ENCODE results near the gene CD74. TPM values are rescaled to one million over a fixed set of nuclear protein-coding genes. Genes with fewer than 3 reads are reported as not detected.
A peak's percentile ranks its signal among the peaks of the same experiment; 100 is the strongest.

Gene CD74
- total and polyA plus RNA-seq, 10 of the 15 experiments (the other 5 are each of a cell fraction or from before 2014, with no cell fraction given): 1,387 to 11,063 (median 3,922) TPM

DNA sequence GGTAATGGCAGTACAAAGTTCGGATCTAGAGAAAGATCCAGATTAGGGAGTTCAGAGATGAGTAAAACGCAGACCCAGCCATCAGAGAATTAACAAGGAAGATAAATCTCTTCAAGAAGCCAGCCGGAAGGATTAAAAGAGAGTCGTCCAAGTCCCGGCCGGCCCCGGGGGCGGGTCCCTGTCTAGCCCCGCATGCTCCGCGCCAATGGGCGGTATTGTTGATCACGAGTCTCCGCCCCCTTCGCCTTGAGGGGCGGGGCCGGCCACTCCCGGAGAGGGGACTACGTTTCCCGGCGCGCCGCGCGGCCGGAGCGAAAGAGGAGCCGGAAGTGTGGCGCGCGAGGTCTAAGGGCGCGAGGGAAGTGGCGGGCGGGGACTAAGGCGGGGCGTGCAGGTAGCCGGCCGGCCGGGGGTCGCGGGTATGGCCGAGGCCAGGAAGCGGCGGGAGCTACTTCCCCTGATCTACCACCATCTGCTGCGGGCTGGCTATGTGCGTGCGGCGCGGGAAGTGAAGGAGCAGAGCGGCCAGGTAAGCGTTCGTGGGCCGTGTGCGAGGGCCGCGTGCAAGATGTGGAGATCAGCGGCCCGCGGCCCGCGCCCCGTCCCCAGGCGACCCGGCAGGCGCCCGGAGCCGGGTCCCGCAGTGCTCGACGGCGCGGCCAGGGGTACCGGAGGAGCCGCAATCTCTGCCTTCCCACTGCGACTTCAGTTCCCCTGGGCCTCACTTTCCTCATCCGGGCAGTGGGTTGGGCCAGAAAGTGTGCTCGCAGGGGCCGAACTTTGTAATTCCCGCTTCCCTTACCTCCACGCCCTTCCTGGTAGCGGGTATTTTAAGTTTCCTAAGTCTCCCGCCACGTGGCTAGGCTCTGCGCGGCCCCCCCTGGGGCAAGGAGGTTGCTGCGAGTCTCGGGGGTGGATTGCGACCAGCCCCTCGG, 55.1 kb downstream of the CD74 start, which contains the start of gene TCOF1 (continued):
- TF ChIP-seq, protein P1, sequence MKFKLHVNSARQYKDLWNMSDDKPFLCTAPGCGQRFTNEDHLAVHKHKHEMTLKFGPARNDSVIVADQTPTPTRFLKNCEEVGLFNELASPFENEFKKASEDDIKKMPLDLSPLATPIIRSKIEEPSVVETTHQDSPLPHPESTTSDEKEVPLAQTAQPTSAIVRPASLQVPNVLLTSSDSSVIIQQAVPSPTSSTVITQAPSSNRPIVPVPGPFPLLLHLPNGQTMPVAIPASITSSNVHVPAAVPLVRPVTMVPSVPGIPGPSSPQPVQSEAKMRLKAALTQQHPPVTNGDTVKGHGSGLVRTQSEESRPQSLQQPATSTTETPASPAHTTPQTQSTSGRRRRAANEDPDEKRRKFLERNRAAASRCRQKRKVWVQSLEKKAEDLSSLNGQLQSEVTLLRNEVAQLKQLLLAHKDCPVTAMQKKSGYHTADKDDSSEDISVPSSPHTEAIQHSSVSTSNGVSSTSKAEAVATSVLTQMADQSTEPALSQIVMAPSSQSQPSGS (IDR thresholded peaks at IDR 0.05; ENCODE audit: low read length): no peak
- TF ChIP-seq STAT1 (conservative IDR thresholded peaks at IDR 0.05): no peak
- TF ChIP-seq, protein P2, sequence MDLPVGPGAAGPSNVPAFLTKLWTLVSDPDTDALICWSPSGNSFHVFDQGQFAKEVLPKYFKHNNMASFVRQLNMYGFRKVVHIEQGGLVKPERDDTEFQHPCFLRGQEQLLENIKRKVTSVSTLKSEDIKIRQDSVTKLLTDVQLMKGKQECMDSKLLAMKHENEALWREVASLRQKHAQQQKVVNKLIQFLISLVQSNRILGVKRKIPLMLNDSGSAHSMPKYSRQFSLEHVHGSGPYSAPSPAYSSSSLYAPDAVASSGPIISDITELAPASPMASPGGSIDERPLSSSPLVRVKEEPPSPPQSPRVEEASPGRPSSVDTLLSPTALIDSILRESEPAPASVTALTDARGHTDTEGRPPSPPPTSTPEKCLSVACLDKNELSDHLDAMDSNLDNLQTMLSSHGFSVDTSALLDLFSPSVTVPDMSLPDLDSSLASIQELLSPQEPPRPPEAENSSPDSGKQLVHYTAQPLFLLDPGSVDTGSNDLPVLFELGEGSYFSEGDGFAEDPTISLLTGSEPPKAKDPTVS (IDR thresholded peaks at IDR 0.05; ENCODE audit: low read depth, low read length): no peak
- TF ChIP-seq ETV6 (conservative IDR thresholded peaks at IDR 0.05 in 1 of 2, IDR thresholded peaks at IDR 0.05 in 1 of 2; ENCODE audit: borderline replicate concordance in 1 of 2, low read depth in 1 of 2): no peak; a peak in 1 of 4 replicates
- TF ChIP-seq, protein P3, sequence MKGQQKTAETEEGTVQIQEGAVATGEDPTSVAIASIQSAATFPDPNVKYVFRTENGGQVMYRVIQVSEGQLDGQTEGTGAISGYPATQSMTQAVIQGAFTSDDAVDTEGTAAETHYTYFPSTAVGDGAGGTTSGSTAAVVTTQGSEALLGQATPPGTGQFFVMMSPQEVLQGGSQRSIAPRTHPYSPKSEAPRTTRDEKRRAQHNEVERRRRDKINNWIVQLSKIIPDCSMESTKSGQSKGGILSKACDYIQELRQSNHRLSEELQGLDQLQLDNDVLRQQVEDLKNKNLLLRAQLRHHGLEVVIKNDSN (IDR thresholded peaks at IDR 0.05; ENCODE audit: borderline replicate concordance, extremely low read length, insufficient read depth, low read depth, low read length): peak; percentile 30
- no peak for TF ChIP-seq MEF2A (IDR thresholded peaks at IDR 0.05; ENCODE audit: insufficient read depth, low read depth, low read length)
- TF ChIP-seq TARDBP (IDR thresholded peaks at IDR 0.05; ENCODE audit: borderline replicate concordance): 0 out of 2 replicates have a peak, but pooled peaks have one; percentile 65
- no peak for TF ChIP-seq FOXM1 (IDR thresholded peaks at IDR 0.05; ENCODE audit: low read depth, low read length)
- peak; percentile 34; the same call in 1 of the 2 replicates for TF ChIP-seq RB1 (IDR thresholded peaks at IDR 0.05; ENCODE audit: borderline replicate concordance)
- TF ChIP-seq SPI1 (IDR thresholded peaks at IDR 0.05; ENCODE audit: borderline replicate concordance, insufficient read depth, low read depth, low read length): peak; percentile 51; the same call in 1 of the 2 replicates
- peak; percentile 75 for TF ChIP-seq IKZF1 (conservative IDR thresholded peaks at IDR 0.05)
- TF ChIP-seq, protein P4, sequence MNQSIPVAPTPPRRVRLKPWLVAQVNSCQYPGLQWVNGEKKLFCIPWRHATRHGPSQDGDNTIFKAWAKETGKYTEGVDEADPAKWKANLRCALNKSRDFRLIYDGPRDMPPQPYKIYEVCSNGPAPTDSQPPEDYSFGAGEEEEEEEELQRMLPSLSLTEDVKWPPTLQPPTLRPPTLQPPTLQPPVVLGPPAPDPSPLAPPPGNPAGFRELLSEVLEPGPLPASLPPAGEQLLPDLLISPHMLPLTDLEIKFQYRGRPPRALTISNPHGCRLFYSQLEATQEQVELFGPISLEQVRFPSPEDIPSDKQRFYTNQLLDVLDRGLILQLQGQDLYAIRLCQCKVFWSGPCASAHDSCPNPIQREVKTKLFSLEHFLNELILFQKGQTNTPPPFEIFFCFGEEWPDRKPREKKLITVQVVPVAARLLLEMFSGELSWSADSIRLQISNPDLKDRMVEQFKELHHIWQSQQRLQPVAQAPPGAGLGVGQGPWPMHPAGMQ (IDR thresholded peaks at IDR 0.05; ENCODE audit: borderline replicate concordance): no peak
- peak; percentile 91 for TF ChIP-seq E2F4 (IDR thresholded peaks at IDR 0.05; ENCODE audit: low read depth, low read length)
- no peak for TF ChIP-seq SMAD1 (IDR thresholded peaks at IDR 0.05; ENCODE audit: low read depth, partially characterized antibody)
- no peak for TF ChIP-seq RAD21 (IDR thresholded peaks at IDR 0.05; ENCODE audit: insufficient read depth, low read depth, low read length)
- peak; percentile 49; the same call in 1 of the 2 replicates for TF ChIP-seq CREB1 (IDR thresholded peaks at IDR 0.05; ENCODE audit: low read depth)
- TF ChIP-seq KLF5 (IDR thresholded peaks at IDR 0.05; ENCODE audit: partially characterized antibody): peak; percentile 20
- no peak for TF ChIP-seq NFXL1 (IDR thresholded peaks at IDR 0.05; ENCODE audit: borderline replicate concordance)
- no peak for TF ChIP-seq ZBED1 (IDR thresholded peaks at IDR 0.05; ENCODE audit: borderline replicate concordance)
- no peak for TF ChIP-seq ZNF384 (IDR thresholded peaks at IDR 0.05; ENCODE audit: borderline replicate concordance, low read depth, low read length)

Measured in GM12878 (cell line).